Omental fat pad (tissue), 4 donors: Measurements from ENCODE around the gene SKIDA1. TPM values are rescaled to one million over a fixed set of nuclear protein-coding genes. Genes with fewer than 3 reads are reported as not detected.

Source experiments
- ATAC-seq: fragments of 150-250 bp; one replicate; pipeline ENCODE4 v1.9.1; 2016; ENCODE audit warnings: mild to moderate bottlenecking, moderate library complexity; ENCODE audit not compliant: low FRiP score
- DNase-seq: peaks from one replicate; pipeline ENCODE4 v3.0.0-alpha.2; 2019; ENCODE audit warnings: low spot score
- CTCF ChIP-seq, 3 donors: fragments of 450-650 bp; IDR thresholded peaks; one replicate each; pipeline ENCODE4 v1.5.1; 2016 to 2017; ENCODE audit warnings: antibody characterized with exemption in 3 of 3, mild to moderate bottlenecking in 3 of 3, moderate library complexity in 2 of 3
- small RNA-seq: library from RNA; depleted of rRNA; stranded (forward); fragments of <200 nt; gene quantifications from one replicate; pipeline ENCODE3, GENCODE V24; 2016
- total RNA-seq, 4 donors: library from RNA; depleted of rRNA; stranded (reverse); fragments of >200 nt; gene quantifications; one replicate each; pipeline ENCODE4 v1.1.0, GENCODE V29; 2016

Gene SKIDA1
- total RNA-seq, 4 donors from 2014 or later = 0.36 to 1.4 (median 0.77) TPM

DNA sequence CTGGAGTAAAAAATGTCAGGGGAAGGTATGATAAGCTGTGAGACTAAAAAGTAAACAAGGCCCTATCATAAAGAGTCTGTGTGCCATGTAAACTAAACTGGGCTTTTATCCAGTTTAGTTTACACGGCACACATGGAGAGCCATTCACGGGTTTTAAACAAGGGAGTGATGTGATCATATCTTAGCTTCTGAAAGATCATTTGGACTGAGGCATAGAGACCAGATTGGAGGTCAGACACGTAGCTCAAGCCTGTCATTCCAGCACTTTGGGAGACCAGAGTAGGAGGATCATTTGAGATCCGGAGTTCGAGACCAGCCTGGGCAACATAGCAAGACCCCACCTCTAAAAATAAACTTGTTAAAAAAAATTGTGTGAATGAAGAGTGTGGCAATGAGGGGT is 50.1 kb downstream of the SKIDA1 start:
- ATAC-seq (no peak), DNase-seq (no peak)
- TF ChIP-seq CTCF (IDR thresholded peaks at IDR 0.05) = no peak

GRCh38 chr10:21473541-21473940 is 51.9 kb downstream of the SKIDA1 start:
- no peak for TF ChIP-seq CTCF (IDR thresholded peaks at IDR 0.05)
- no peak for DNase-seq
- no peak for ATAC-seq

- no peak for ATAC-seq
These were observed 52.3 kb downstream of the SKIDA1 start for GRCh38 chr10:21473135-21473534.

DNA sequence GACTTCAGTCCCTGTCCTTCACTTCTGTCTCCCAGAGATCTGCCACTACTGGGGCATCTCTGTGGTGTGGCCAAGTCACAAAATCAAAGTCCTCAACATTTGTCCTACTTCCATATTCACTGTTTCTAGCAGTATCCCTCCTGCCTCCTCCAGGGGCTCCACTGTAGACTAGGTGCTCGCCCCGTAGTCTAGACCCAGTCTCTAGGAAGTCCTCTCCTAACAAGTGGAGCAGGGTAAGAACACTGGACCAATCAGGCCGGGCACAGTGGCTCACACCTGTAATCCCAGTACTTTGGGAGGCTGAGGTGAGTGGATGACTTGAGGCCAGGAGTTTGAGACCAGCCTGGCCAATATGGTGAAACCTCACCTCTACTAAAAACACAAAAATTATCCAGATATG is 57.4 kb downstream of the SKIDA1 start:
- DNase-seq = no peak
- no peak for TF ChIP-seq CTCF (IDR thresholded peaks at IDR 0.05)
- no peak for ATAC-seq

More at GRCh38 chr10:21473135-21473534, 52.3 kb downstream of the SKIDA1 start:
- DNase-seq = no peak
- no peak for TF ChIP-seq CTCF (IDR thresholded peaks at IDR 0.05)

DNA sequence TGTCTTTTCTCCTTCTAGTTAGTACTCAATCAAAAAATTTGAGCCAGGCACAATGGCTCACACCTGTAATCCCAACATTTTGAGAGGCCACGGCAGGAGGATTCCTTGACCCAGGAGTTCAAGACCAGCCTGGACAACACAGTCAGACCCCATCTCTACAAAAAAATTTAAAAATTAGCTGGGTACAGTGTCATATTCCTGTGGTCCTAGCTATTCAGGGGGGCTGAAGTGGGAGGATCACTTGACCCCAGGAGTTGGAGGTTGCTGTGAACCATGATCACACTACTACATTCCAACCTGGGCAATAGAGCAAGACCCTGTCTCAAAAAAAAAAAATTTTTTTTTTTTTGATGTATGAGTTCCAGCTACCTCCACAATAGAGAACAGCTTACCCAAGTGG is 57.8 kb downstream of the SKIDA1 start:
- TF ChIP-seq CTCF (IDR thresholded peaks at IDR 0.05) = no peak
- DNase-seq = no peak
- ATAC-seq = no peak

DNA sequence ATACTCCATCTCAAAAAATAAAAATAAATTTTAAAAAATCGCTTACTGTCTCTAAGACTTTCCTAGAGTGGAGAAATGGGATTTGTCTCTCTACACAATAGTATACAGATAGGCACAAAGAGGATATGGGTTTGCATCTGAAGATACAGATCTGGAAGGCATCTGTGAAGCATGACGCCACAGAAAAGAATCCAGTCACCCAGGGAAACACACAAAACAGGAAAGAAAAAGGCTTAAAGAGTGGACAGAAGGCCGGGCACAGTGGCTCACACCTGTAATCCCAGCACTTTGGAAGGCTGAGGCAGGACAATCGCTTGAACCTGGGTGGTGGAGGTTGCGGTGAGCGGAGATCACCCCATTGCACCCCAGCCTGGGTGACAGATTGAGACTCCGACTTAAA is 61.3 kb downstream of the SKIDA1 start:
- TF ChIP-seq CTCF (IDR thresholded peaks at IDR 0.05) = no peak
- ATAC-seq (no peak), DNase-seq (no peak)

Small RNA genes within 50 kb of the gene (small RNA-seq; reads per million reads assigned to genes)
- gene MIR1915 (not detected), gene RF00019 (not detected), gene RNU6-306P (not detected)

Other genes starting within 250 kb of the SKIDA1 start
- gene MLLT10, start 8.6 kb upstream of the SKIDA1 start, total RNA-seq = 10 to 100 TPM; 33.4 to 58.1 (median 43.6) TPM